Measurements from ENCODE around the gene EP400.

EP400 gene

DNA sequence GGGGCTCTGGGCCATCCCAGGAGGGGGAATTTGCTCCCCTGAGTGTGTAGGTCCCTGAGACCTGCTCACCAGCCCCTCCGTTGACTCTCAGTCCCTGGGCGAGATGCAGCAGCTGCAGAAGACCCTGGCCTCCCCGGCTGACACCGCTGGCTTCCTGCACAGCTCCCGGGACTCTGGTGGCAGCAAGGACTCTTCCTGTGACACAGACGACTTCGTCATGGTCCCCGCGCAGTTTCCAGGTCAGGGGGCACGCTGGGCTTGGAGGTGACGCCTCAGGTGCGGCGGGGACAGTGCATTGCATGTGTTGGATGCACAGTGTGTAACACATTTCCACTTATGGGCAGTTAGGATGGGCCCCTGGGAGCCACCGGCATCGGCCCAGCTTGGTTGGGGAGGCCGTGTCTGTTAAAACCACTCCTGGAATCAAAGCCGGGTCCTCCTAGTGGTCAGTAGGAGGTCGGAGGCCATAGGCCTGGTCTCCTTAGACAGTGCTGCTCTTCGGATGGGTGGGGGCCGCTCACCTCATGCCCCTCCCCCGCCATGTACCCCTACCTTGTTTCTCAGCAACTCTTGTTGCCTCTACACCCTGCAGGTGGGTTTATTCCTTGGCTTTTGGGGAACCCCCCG lies 37.8 kb upstream of the EP400 start:
- DNase-seq = no peak

- DNase-seq = no peak
These were observed 37.0 kb upstream of the EP400 start for GRCh38 chr12:131912518-131913274.

DNA sequence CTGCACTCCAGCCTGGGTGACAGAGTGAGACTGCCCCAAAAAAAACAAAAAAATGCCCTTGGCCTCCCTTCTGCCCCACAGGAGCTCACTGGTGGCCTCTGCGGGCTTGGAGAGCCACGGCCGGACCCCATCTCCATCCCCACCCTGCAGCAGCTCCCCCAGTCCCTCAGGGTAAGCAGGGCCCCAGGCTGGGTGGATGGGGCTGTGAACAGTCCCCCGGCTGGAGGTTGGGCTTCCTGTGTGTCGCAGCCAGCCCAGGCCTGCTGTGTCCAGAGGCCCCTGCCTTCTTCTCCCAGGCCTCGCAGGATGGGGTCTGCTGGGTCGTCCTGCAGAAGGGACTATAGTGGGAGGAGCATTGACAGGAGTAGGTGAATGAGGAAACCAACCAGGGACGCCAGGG lies 36.1 kb upstream of the EP400 start:
- DNase-seq = no peak

GRCh38 chr12:131914179-131914702 lies 35.5 kb upstream of the EP400 start:
- no peak for DNase-seq

- no peak for DNase-seq
These were observed 34.6 kb upstream of the EP400 start for GRCh38 chr12:131915000-131915689.

DNA sequence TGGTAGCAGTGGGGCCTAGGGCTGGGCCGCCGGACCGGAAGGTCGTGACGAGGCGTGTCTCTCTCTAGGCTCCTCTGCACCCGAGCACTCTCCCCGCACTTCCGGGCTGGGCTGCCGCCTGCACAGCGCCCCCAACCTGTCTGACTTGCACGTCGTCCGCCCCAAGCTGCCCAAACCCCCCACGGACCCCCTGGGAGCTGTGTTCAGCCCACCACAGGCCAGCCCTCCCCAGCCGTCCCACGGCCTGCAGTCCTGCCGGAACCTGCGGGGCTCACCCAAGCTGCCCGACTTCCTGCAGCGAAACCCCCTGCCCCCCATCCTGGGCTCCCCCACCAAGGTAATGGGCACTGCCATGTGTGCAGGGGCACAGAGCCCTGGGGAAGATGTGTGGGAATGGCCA lies 33.9 kb upstream of the EP400 start:
- no peak for DNase-seq

- no peak for DNase-seq
These were observed 33.2 kb upstream of the EP400 start for GRCh38 chr12:131916306-131917138.

- no peak for DNase-seq
These were observed 32.5 kb upstream of the EP400 start for GRCh38 chr12:131917139-131917710.

DNA sequence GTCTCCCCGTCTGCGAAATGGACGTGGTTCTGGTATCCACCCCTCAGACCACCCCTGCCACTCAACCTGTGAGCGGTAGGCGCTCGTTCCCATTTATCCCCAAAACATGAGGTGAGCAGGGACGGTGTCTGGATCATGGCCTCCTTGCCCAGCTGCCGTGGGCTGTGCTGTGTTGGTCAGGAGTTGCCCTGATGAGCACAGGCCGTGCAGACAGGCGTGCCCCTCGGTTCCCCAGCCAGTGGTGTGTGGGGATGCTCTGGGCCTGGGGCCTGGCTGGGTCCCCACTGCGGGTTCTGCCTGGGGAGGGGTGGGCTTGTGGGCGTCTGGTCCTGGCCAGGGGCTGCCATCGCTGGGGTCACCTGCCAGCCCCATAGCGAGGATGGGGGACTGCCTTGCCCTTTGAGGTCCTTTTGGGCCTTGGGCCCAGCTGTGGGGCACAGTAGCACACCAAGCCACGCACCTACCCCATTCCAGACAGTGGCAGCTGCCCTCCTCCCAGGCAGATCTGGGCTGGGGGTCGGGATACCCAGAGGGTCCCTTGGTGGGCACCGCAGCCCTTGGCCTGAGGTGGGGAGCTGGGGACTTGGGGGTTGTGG lies 31.9 kb upstream of the EP400 start:
- no peak for DNase-seq

- DNase-seq = no peak
These were observed 31.3 kb upstream of the EP400 start for GRCh38 chr12:131918311-131919050.

DNA sequence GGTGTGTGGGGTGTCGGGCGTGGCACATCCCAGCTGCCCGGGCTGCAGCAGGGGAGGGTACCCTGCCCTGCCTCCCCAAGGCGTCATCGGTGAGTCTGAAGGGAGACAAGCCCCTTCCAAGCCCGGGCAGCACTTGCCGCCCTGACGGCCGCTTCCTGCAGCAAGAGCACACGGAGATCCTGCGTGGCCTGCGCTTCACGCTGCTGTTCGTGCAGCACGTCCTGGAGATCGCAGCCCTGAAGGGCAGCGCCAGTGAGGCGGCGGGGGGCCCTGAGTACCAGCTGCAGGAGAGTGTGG lies 30.7 kb upstream of the EP400 start:
- DNase-seq = no peak

- DNase-seq = no peak
These were observed 30.2 kb upstream of the EP400 start for GRCh38 chr12:131919366-131920156.

DNA sequence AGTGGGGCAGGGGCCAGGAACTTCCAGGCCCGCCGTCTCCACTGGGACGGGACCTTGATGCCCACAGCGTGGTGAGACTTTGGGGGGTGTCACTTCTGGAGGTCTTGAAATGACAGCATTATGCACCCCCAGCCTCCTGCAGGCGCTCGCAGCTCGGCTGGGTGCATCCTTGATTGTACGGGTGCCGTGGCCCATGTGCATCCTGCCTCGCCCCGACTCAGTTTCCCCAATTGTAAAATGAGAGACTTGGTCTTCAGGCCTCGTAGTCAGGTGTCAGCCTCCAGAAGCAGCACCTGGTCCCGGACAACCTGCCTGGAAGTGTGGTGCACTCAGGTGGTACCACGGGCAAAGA lies 29.6 kb upstream of the EP400 start:
- no peak for DNase-seq

DNA sequence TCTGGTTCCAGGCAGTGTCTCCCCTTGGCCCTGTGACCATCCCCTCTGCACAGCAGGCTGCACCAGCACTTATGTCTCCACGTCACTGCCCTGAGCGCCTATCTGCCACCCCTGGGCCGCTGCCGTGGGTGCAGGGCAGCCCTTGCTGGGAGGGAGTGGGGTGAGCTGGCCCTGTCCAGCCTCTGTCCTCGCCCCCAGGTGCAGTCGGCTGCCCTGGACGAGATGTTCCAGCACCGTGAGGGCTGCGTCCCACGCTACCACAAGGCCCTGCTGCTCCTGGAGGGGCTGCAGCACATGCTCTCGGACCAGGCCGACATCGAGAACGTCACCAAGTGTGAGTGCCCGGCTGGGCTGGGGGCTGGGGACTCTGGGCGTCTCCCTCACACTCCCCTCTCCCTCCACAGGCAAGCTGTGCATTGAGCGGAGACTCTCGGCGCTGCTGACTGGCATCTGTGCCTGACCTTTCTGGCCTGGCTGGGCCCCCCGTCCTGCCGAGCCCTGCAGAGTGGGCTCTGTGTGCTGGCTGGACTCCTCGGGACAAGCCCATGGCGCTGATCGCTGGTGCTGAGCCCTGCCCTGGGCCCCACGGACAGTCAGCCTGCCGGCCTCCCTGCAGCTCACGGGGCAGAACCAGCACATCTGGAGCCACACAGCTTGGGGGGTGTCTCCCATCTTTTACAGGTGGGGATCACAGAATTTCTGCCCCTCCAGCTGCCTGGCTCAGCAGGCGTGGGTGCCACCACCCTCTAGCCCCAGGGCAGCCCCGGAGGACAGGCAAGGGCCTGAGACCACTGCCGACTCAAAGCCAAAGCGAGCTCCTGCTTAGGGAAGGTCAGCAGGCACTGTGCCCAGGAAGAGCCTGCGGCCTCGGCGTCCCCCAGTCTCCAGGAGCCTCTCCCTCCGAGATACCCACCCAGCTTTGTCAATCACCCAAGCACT lies 28.6 kb upstream of the EP400 start:
- DNase-seq = no peak

GRCh38 chr12:131921866-131922769 lies 27.6 kb upstream of the EP400 start:
- no peak for DNase-seq

DNA sequence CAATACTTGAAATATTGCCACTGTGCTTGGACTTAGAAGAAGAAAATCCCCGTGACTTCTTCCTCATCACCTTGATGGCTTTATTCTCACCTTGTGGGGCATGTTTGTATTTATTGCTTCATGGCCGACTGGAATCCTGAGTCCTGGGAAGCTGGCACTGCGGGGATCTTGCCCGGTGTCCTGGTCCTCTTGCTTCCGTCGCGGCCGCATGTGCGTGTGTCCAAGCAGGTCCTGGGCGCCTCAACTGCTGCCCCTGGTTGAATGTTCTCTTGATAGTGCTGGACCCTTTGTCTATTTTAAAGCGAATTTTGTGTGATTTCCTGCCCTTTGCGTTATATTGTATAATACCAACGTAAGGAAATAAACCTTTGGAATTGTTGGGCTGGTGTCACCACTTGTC lies 27.0 kb upstream of the EP400 start:
- no peak for DNase-seq

GRCh38 chr12:131923260-131923659 lies 26.5 kb upstream of the EP400 start:
- DNase-seq = no peak
